Mucosa of descending colon (tissue), 3 donors: Measurements from ENCODE around the gene PSTPIP1. TPM values are rescaled to one million over a fixed set of nuclear protein-coding genes. Genes with fewer than 3 reads are reported as not detected.

Experiments used
- ATAC-seq: fragments of 200-7000 bp; cut with Tn5 transposase; one replicate; pipeline ENCODE4 v1.9.1; 2020; ENCODE audit warnings: mild to moderate bottlenecking, moderate library complexity
- DNase-seq, 3 donors: peaks; one replicate each; pipeline ENCODE4 v3.0.0-alpha.2; 2020
- H3K36me3 ChIP-seq: fragments of 200-600 bp; one replicate; pipeline ENCODE4 v1.8.0; 2021; ENCODE audit warnings: low read depth, mild to moderate bottlenecking
- H3K4me1 ChIP-seq: fragments of 200-600 bp; one replicate; pipeline ENCODE4 v1.8.0; 2021; ENCODE audit warnings: low read depth, mild to moderate bottlenecking
- H3K4me3 ChIP-seq: fragments of 200-600 bp; one replicate; pipeline ENCODE4 v1.8.0; 2021; ENCODE audit warnings: mild to moderate bottlenecking
- H3K9me3 ChIP-seq: fragments of 200-600 bp; one replicate; pipeline ENCODE4 v1.8.0; 2021; ENCODE audit warnings: mild to moderate bottlenecking
- intact Hi-C, 2 donors: fragments of 100-400 bp; cut with DNase I in 1 of 2; cut with micrococcal nuclease in 1 of 2; formaldehyde crosslinking; loops; one replicate each; pipeline versions ENCODE4 v1.11.0 to v1.11.1; 2022; cut with DNase I, micrococcal nuclease
- total RNA-seq, 3 donors: library from RNA; stranded (reverse); fragmentation: NEBNext Ultra II Directional in 2 of 3; extraction: Animal tissue kit (Norgen Biotek cat#: 25700) in 2 of 3; gene quantifications; one replicate each; pipeline versions ENCODE4 v1.2.1 to v1.2.4, GENCODE V29; 2021 to 2023
- TF ChIP-seq, protein P1 (sequence below): fragments of 200-600 bp; IDR thresholded peaks from one replicate; pipeline ENCODE4 v1.8.0; 2022; ENCODE audit warnings: antibody characterized with exemption, mild to moderate bottlenecking
- donor health status: DM: no; HTN: no; CAD: no; lungs with moderate emphysema.
- donor health status: DM: no; HTN: no; CAD: no.
- donor health status: DM: no; HTN: yes; CAD: no.

PSTPIP1 gene
- total RNA-seq, 3 donors from 2014 or later, result 4.4 to 8.2 (median 6.3) TPM

DNA sequence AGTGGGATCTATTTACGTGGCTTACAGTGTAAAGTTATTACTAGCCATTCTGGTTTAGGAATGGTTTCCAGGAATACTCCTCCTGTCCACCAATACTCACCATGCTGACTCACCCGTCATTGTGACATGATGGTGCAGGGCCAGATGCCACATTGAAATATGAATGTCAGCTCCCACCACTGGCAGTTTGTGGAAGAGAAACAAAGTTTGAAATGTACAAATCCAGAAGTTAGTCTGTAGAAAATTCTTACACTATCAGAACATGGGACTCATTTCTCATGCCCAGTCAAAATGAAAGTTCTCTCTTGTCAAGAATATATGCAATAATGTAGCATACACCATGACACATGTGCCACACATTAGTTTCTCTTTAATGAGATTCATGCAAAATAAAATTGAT, 90.4 kb downstream of the PSTPIP1 start:
- TF ChIP-seq, protein P1, sequence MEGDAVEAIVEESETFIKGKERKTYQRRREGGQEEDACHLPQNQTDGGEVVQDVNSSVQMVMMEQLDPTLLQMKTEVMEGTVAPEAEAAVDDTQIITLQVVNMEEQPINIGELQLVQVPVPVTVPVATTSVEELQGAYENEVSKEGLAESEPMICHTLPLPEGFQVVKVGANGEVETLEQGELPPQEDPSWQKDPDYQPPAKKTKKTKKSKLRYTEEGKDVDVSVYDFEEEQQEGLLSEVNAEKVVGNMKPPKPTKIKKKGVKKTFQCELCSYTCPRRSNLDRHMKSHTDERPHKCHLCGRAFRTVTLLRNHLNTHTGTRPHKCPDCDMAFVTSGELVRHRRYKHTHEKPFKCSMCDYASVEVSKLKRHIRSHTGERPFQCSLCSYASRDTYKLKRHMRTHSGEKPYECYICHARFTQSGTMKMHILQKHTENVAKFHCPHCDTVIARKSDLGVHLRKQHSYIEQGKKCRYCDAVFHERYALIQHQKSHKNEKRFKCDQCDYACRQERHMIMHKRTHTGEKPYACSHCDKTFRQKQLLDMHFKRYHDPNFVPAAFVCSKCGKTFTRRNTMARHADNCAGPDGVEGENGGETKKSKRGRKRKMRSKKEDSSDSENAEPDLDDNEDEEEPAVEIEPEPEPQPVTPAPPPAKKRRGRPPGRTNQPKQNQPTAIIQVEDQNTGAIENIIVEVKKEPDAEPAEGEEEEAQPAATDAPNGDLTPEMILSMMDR, result no peak
- H3K4me3 ChIP-seq, result no peak overlapping the region
- DNase-seq (no peak), ATAC-seq (no peak)
- intact Hi-C loops, result no loop called here
- H3K4me1 ChIP-seq, result peaks cover 9% of the 10 kb centered on the region
- no peaks in the 10 kb centered on the region for H3K9me3 ChIP-seq
- H3K36me3 ChIP-seq, result no peaks in the 10 kb centered on the region

Other genes with a start within 250 kb of the PSTPIP1 start
- 10 to 100 TPM; 15.8 to 33.1 (median 33.0) TPM for gene SCAPER, start 89.8 kb upstream of the PSTPIP1 start, total RNA-seq
- 10 to 100 TPM; 25.0 to 33.2 (median 31.9) TPM for gene RCN2, start 63.4 kb upstream of the PSTPIP1 start, total RNA-seq
- gene TSPAN3, start 76.0 kb downstream of the PSTPIP1 start, total RNA-seq, result 100 to 1,000 TPM; 419 to 945 (median 666) TPM